HL-60 (cell line): ENCODE measurements around the gene GAB4.

Experiments used
- CTCF ChIP-seq: IDR thresholded peaks from one replicate; pipeline ENCODE4 v1.5.1; 2011; ENCODE audit warnings: low read length, control low read depth, inconsistent platforms; ENCODE audit not compliant: insufficient read depth
- REST ChIP-seq: IDR thresholded peaks from 2 replicates; pipeline ENCODE4 v1.6.1; 2012; ENCODE audit warnings: low read depth; ENCODE audit not compliant: insufficient replicate concordance

GRCh38 chr22:16936625-16937024, 71.4 kb downstream of the GAB4 start:
- no peak for TF ChIP-seq CTCF
- no peak for TF ChIP-seq REST
